ENCODE measurements around the gene SRSF4.
"Not testable (repeated sequence)": the region's sequence is repeated elsewhere in the genome, so short reads cannot be mapped to it uniquely, and the experiment has no call there.

SRSF4 gene

DNA sequence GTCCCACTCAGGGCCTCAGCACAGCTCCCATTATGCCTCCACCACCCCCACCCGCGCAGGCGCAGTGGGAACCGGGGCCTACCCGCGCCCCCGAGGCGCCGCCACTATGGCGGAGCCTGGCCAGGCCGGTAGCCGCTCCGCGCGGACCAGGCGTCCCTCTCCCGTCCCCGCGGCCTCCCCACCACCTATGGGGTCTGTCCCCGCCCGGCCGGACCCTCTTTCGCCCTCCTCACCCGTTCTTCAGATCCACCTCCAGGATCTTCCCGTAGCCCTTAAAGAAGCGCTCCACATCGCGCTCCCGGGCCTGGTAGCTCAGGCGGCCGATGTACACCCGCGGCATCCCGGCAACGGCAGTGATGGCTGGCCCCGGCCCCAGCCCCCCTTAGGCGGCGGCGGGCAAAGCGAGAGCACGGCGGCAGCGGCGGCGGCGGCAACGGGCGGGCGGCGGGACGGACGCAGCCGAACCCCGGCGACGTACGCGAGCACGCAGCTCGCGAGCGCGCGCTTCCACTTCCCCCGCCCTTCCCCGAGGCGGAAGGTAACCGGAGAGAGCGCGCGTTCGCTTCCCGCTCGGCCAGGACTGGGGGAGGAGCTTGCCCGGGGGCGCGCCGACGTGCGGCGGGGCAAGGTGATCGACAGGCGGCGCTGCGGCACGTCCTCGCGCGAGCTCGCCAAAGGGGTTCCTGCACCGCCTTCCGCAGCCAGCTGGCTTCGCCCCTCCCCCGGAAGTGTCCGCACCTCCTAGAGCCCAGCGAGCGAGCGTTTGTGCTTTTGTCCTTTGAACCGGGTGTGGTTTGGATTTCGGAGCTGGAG, at the start of gene SRSF4:
TSS of gene SRSF4 (minus strand) at position 488 of the 813 bp plus-strand sequence. CDS start at position 340, 148 bp downstream.
- peak; percentile 98 for DNase-seq

GRCh38 chr1:29230553-29231378, 49.1 kb upstream of the SRSF4 start, which contains the start of gene MECR:
Gene MECR (minus strand): TSS chr1:29230934. CDS start chr1:29230906, 28 bp downstream.
- DNase-seq, result peak; percentile 93

DNA sequence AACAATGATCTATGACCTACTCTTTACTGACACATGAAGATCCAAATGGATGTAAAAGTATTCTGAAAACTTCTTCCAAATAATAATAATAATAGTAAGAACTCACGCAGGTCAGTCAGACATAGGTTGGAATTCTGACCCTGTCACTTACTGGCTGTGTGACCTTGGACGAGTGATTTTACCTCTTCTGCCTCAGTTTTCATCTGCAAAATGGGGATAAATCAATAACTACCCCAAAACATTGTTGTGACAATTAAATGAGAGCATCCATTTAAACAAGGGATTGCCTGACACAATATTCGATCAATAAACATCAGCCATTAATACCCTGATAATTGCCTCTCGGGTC, 48.5 kb upstream of the SRSF4 start:
- no peak for DNase-seq

GRCh38 chr1:29227511-29227910, 45.8 kb upstream of the SRSF4 start:
- DNase-seq, result no peak

- no peak for DNase-seq
Observed at GRCh38 chr1:29225361-29225760, 43.7 kb upstream of the SRSF4 start.

GRCh38 chr1:29224356-29224837, 42.7 kb upstream of the SRSF4 start:
- DNase-seq, result no peak

- no peak for DNase-seq
Observed at GRCh38 chr1:29223521-29223920, 41.8 kb upstream of the SRSF4 start.

DNA sequence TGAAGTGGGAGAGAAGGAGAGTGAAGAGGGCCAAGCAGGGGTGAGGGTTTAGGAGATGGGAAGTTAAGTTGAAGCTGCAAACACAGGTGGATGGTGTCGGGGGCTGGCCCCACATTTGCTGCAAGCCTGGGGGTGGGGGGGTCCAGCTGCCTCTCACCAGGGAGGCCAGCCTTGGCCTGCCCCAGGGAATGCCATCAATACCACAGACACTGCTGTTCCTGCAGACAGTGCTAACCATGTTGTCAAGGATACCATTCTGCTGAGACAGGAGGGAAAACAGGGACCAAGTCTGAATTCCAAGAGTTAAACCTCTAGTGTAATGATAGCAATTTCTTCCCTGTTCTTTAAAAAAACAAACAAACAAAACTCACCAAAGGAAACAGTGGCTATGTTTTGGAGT, 41.0 kb upstream of the SRSF4 start:
- no peak for DNase-seq

DNA sequence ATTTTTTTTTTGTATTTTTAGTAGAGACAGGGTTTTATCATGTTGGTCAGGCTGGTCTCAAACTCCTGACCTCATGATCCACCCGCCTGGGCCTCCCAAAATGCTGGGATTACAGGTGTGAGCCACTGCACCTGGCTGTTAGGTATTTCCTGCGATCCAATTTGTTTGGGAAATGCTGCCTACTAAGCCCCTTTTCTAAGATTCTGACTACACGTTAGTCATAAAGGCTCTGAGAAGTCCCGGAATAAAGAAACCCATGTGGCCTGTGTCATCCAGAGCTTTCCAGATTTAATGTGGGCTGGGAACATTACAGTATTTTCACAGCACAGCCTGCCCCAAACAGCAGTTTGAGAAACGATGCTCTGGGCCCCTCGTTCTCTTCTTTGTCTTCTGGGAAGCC, 40.6 kb upstream of the SRSF4 start:
- not testable (repeated sequence) for DNase-seq

DNA sequence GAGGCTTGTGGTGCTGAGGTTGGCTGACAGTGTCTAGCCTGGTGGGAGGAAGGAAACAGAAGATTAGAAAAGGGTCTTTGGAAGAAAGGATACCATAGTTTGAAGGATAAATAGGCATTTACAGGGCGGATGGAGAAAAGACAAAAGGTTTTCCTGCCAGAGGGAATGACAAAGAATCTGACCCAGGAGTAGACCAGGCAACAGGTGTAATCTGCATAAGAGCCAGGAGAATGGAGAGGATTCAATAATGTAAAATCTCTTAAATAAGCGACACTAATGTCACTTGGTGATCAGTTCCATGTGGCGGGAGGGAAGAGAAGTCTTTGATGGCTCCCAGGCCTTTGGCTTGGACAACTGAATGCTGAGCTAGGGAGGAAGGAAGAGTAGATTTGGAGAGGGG, 39.6 kb upstream of the SRSF4 start:
- no peak for DNase-seq

DNA sequence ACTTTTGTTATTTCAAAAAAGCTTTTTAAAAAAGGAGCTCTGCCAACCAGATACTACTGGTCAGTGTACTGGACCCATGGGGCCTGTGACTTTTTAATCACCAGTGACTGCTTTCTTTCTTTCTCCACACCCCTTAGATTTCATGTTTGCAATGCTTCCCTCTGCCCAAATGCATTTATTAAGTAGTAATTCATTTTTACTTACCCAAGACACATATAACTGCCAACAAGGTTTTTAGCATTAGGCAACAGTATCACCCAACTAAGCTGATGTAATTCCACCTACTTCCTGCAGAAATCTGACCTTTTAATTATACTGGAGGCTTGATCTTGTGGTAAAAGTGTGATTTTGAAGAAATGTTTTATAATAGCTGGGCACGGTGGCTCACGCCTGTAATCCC, 36.5 kb upstream of the SRSF4 start:
- no peak for DNase-seq

DNA sequence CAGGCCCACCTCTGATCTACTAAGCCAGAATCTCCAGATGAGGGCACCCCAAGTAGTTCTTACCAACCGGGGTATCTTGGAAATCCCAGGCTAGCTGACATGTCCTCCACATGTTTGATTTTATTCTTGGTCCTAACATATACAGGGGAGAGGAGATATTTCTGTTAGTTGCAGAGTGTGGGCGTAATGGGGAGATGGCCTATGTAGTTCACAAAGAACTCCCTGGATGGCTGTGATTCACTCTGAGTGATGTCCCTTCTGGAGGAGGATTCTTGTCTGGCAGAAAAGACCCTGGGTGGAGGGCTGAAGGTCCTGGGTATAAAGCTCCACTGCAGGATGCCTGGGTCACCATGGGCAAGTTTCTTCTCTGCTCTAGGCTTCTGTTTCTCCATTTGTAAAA, 35.9 kb upstream of the SRSF4 start:
- no peak for DNase-seq

DNA sequence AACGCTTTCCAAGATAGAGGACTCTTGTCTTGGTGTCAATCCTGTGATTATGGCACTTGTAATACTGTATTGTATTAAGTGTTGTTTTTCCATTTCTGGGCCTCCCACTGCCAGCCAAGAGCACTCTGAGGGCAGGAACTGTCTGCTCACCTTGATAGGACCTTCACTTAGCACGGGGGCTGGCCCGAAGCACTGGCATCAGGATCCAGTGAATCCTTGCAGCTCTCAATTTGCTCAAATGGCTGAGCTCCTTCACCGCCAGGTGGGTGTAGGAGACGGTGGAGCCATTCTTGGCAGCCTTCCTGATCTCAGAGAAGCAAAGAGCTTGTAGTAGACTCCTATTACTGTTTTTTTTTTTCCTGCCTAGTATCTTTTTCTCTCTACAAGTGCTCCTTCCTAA, 31.4 kb upstream of the SRSF4 start:
- DNase-seq, result no peak

- no peak for DNase-seq
Observed at GRCh38 chr1:29211086-29212030, 29.7 kb upstream of the SRSF4 start.

DNA sequence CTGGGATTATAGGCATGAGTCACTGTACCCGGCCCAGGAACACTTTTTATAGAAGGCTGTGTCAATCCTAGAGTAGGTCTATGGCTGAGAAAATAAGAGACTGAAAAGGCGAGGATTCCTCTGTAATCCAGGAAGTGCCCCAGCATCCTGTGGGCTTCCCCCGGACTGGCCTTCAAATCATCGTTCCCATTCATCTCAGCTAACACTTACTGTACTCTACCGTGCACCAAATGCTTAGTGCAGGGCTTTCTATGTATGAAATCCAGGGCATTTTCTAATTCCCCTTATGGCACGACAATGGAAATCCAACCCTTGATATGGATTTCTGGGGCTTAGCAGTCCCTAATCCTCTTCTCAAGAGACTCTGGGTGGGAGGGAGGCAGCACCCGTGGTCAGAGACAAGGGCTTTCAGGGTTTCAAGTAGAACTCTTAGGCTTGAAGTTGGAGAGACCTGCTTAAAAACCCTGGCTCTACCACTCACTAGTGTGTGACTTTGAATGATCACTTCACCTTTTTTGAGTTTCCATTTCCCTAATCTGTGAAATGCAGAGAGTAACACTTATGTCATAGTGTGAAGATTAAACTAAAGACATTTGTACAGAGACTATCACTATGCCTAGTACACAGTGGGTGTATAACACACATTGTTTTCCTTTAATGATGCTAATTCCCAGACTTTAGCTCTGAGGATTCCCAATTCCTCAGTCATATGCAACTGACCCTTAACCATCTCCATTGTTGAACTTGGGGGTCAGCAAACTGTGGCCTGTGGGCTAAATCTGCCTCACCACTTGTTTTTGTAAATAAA, 28.8 kb upstream of the SRSF4 start:
- DNase-seq, result no peak

GRCh38 chr1:29209173-29209572, 27.5 kb upstream of the SRSF4 start:
- no peak for DNase-seq

- DNase-seq, result no peak
Observed at GRCh38 chr1:29208442-29208841, 26.7 kb upstream of the SRSF4 start.

DNA sequence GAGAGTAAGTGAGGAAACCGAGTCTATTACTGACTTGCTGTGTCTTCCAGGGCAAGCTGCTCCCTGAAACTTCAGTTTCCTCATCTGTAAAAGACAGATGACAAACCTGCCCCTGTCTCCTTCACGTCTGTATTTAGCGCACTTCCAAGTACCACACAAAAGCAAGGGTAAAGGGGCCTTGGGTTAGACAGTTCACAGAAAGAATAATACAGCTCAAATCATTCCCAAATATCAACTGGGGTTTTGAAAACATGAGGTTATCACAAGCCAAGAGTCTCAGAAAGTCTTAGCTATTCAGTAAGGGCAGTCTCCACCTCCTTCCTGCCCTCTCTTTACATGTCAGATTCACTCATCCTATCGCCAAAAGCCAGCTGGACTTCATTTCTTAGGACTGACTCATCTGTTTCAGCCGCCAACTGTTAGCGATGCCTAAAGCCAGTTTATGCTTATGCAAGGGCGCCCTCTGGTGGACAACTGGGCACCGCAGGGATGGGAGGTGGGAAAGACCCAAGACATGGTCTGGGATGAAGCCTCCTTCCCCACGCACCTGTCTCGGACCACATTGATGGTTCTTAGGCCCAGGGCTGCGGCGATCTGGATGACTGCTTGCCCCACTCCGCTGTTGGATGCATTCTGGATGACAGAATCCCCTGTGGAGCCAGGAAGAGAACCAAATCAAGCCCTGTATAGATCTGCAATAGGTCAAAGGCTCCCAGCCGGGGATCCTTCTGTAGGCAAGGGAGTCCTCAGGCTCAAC, 21.1 kb upstream of the SRSF4 start:
- DNase-seq, result peak; percentile 80

GRCh38 chr1:29202053-29202452, 20.4 kb upstream of the SRSF4 start:
- DNase-seq, result no peak

DNA sequence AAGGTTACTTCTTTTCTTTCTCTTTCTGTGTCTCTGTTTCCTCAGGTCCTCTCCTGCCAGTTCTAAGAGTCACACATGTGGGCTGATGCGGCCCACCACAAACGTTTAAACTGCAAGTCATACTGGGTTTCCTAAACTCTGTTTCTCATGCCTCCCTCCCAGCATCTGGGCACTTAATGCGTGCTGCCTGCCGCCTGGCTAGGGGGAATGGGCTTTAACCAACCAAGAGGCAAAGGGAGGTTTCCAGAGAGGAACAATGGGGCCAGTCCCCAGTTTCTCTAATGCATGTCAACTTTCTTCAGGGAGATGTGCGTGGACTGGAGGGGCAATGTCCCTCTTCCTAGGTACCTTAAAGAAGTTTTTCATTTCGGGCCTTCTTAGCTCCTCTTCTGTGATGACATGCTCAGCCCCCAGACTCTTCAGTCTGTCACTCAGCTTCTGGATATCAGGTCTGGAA, 19.9 kb upstream of the SRSF4 start:
- no peak for DNase-seq

Measured in activated CD4-positive, alpha-beta T cell treated with anti-CD3 and anti-CD28 coated beads for 1 hour (primary cell).